ENCODE measurements around the gene SRGN. TPM values are rescaled to one million over a fixed set of nuclear protein-coding genes. Genes with fewer than 3 reads are reported as not detected.

SRGN gene
- total and polyA plus RNA-seq, 2 of the 8 experiments (the other 6 are each of a cell fraction or from before 2014, with no cell fraction given): 0.06 TPM; not detected in 1

- 92% methylated on average over 3 of the region's 3 CpGs; no CpG with 5 or more reads in 1 of the 2 experiments for WGBS, 2 experiments (ENCODE audit: extremely low coverage in 1 of 2, insufficient coverage in 1 of 2, insufficient read length in 1 of 2, insufficient replicate concordance in 2 of 2, low coverage in 1 of 2, low lambda C conversion rate in 2 of 2, missing lambda C conversion rate in 1 of 2)
- Histone ChIP-seq H2AFZ (ENCODE audit: low read length) (no peak overlapping the region), H3K4ac (replicated peaks; ENCODE audit: insufficient read length, low read depth, low read length) (no peak overlapping the region), H3K79me2 (ENCODE audit: control insufficient read depth in 1 of 2, insufficient read depth in 2 of 2, low read length in 2 of 2) (peaks cover 0 to 10% of the 10 kb centered on the region in 2 experiments; a peak in 1 of 4 replicates), H3K23me2 (ENCODE audit: low read depth, low read length) (no peaks in the 10 kb centered on the region), H2BK5ac (ENCODE audit: low read depth, low read length) (no peak overlapping the region), H4K91ac (replicated peaks; ENCODE audit: insufficient read length, low read length) (no peak overlapping the region), H3K14ac (ENCODE audit: insufficient read length) (no peak overlapping the region), H3K4me1 (replicated peaks in 1 of 4; ENCODE audit: control insufficient read depth in 3 of 4, insufficient read depth in 4 of 4, low read length in 3 of 4) (no peaks in the 10 kb centered on the region), H2BK12ac (ENCODE audit: low read depth, low read length) (no peak overlapping the region), H2AK5ac (ENCODE audit: low read depth, low read length) (no peak overlapping the region), H3K27ac (ENCODE audit: low read depth, low read length) (no peak overlapping the region), H3K79me1 (ENCODE audit: low read depth, low read length) (no peaks in the 10 kb centered on the region), H3K9me3 (ENCODE audit: insufficient read depth in 2 of 2, low read depth in 1 of 2, low read length in 1 of 2) (no peaks in the 10 kb centered on the region), H3K4me3 (ENCODE audit: extremely low read depth in 1 of 4, insufficient read depth in 2 of 4, low read depth in 3 of 4, low read length in 4 of 4) (no peak overlapping the region), H4K20me1 (replicated peaks in 1 of 2; ENCODE audit: control insufficient read depth in 1 of 2, insufficient read depth in 2 of 2, low read length in 2 of 2) (no peaks in the 10 kb centered on the region), H3K27me3 (replicated peaks in 1 of 4; ENCODE audit: control insufficient read depth in 3 of 4, extremely low read depth in 1 of 4, insufficient read depth in 3 of 4, low read length in 3 of 4) (no peaks in the 10 kb centered on the region), H3K56ac (replicated peaks; ENCODE audit: insufficient read length, low read depth, low read length) (no peak overlapping the region), H3K36me3 (ENCODE audit: control insufficient read depth in 2 of 4, insufficient read depth in 4 of 4, low read length in 3 of 4) (peaks cover 0 to under 1% (median 0%) of the 10 kb centered on the region in 4 experiments; a peak in 1 of 8 replicates), H3K4me2 (ENCODE audit: insufficient read depth in 1 of 2, low read depth in 2 of 2, low read length in 2 of 2) (no peak overlapping the region), H3K9ac (replicated peaks in 1 of 4; ENCODE audit: extremely low read depth in 1 of 4, low read depth in 3 of 4, low read length in 3 of 4) (no peak overlapping the region), H2BK15ac (ENCODE audit: low read length) (no peak overlapping the region), H3K18ac (ENCODE audit: extremely low read depth, low read length) (no peak overlapping the region), H2BK20ac (ENCODE audit: low read length) (no peak overlapping the region), H4K8ac (ENCODE audit: extremely low read depth, insufficient read depth, low read length) (no peak overlapping the region), H4K5ac (ENCODE audit: insufficient read length, low read depth, low read length) (no peak overlapping the region), H3K23ac (ENCODE audit: insufficient read length) (no peak overlapping the region), H2BK120ac (replicated peaks; ENCODE audit: low read depth, low read length) (no peak overlapping the region)
- FAIRE-seq (no peak), DNase-seq (ENCODE audit: low read depth in 1 of 2, low spot score in 2 of 2) (no peak)
- ChIA-PET CTCF (ENCODE audit: partially characterized antibody) (interaction anchor here (0.6 to 0.9 kb wide), 2 partner anchors 17 to 40 kb away, joined by 3 to 4 read pairs; no protein-coding TSS in a partner anchor), POLR2A (ENCODE audit: partially characterized antibody) (interaction anchor here (1.4 kb wide), 1 partner anchor 28 kb away, joined by 5 read pairs; the partner anchor contains the start of gene SUPV3L1)
- no peak for TF ChIP-seq BACH1 (IDR thresholded peaks at IDR 0.05; ENCODE audit: low read length)
- TF ChIP-seq CHD1 (IDR thresholded peaks at IDR 0.05; ENCODE audit: low read depth, low read length): no peak
- no peak for TF ChIP-seq E2F6 (IDR thresholded peaks at IDR 0.05)
- no peak for TF ChIP-seq MAFK (IDR thresholded peaks at IDR 0.05; ENCODE audit: low read depth, low read length)
- TF ChIP-seq SP4 (IDR thresholded peaks at IDR 0.05; ENCODE audit: low read length): no peak
- TF ChIP-seq TEAD4 (IDR thresholded peaks at IDR 0.05; ENCODE audit: low read depth, low read length): no peak
- no peak for TF ChIP-seq CREB1 (IDR thresholded peaks at IDR 0.05)
- TF ChIP-seq POLR2AphosphoS5 (IDR thresholded peaks at IDR 0.05; ENCODE audit: low read depth, low read length): no peak
- no peak for TF ChIP-seq NRF1 (IDR thresholded peaks at IDR 0.05; ENCODE audit: low read depth, low read length)
- no peak for TF ChIP-seq KDM5A (IDR thresholded peaks at IDR 0.05; ENCODE audit: low read length)
These were observed 64.1 kb downstream of the SRGN start for GRCh38 chr10:69151984-69152383.
